Neural cell (in vitro differentiated cells): ENCODE results near the gene GOLGA2.

ENCODE experiments used
- CTCF ChIP-seq: fragments of 450-650 bp; IDR thresholded peaks from 2 replicates; pipeline ENCODE4 v1.5.1; 2014; ENCODE audit warnings: antibody characterized with exemption, mild to moderate bottlenecking, moderate library complexity; ENCODE audit not compliant: poor library complexity, severe bottlenecking
- EZH2 ChIP-seq: fragments of 200-600, 300-800 bp; shearing (Covaris generic), sonication (generic); IDR thresholded peaks from 2 replicates; pipeline ENCODE4 v1.6.1; 2014; ENCODE audit warnings: antibody characterized with exemption, low read length, borderline replicate concordance, mild to moderate bottlenecking; ENCODE audit not compliant: insufficient read depth, poor library complexity, severe bottlenecking
- POLR2AphosphoS5 ChIP-seq: IDR thresholded peaks from 2 replicates; pipeline ENCODE4 v1.6.1; 2012
- RAD21 ChIP-seq: fragments of 450-650 bp; conservative IDR thresholded peaks from 2 replicates; pipeline ENCODE4 v1.6.1; 2014; ENCODE audit warnings: antibody characterized with exemption, mild to moderate bottlenecking, moderate library complexity

GRCh38 chr9:128274245-128274644 lies 1.6 kb downstream of the GOLGA2 start:
- no peak for TF ChIP-seq POLR2AphosphoS5
- no peak for TF ChIP-seq CTCF
- no peak for TF ChIP-seq RAD21
- no peak for TF ChIP-seq EZH2
